ENCODE measurements around the gene CCDC186. TPM values are rescaled to one million over a fixed set of nuclear protein-coding genes. Genes with fewer than 3 reads are reported as not detected.

CCDC186 gene
- total RNA-seq, 1 experiment from 2014 or later: 12.8 TPM

DNA sequence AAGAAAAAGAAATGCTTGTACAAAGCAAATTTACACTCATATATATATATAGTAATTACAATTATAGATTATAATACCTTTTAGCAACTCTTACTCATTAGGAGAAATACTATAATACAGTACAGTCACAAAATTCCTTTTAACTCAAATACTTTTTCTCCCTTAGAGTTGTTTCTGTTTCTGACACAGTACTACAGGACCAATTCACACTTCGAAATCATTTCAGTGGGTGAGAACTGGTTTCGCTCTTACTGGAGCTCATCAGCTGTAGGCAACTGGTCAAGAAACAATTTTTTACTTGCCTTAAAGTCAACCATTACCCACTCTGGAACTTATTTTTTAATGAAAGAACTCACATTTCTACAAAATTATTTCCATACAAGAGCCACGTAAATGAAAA lies 6.0 kb downstream of the CCDC186 start:
- H3K9me3 Mint-ChIP-seq (ENCODE audit: low read depth, unreplicated experiment): no peaks in the 10 kb centered on the region
- CTCF ChIA-PET: no interaction called here
- intact Hi-C loops (cut with micrococcal nuclease; ENCODE audit: unreplicated experiment): no loop called here
- peaks cover 40% of the 10 kb centered on the region for H3K4me1 Mint-ChIP-seq (ENCODE audit: low read depth, unreplicated experiment)
- H3K4me3 Mint-ChIP-seq (ENCODE audit: low read depth, unreplicated experiment): no peak overlapping the region
- TF ChIP-seq CTCF (IDR thresholded peaks at IDR 0.05; ENCODE audit: unreplicated experiment): no peak
- peaks cover 27% of the 10 kb centered on the region for H3K36me3 Mint-ChIP-seq (ENCODE audit: insufficient read depth, unreplicated experiment)
- no peak overlapping the region for H3K27ac Mint-ChIP-seq (ENCODE audit: unreplicated experiment)
- BruUV-seq (replicated peaks): no TSS peak
- DNase-seq: no peak
- H3K27me3 Mint-ChIP-seq (ENCODE audit: unreplicated experiment): no peaks in the 10 kb centered on the region

DNA sequence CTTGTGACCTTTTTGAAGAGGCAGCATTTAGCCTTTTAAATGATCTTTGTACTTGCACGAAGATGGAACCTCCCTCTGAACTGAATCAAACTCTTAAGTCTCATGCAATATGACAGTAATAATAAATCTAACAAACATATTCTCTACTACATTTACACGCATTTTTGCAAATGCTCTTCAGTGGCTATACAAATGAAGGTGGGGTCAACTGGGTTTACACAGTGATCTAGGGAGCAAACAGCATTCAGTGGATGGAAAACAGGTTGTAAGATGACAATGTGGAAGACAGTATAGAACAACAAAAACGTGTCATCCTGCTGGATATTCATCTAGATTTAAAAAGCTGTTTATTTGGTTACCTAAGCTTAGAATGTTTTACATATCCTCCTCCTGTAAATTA lies 7.5 kb downstream of the CCDC186 start:
- Mint-ChIP-seq H3K4me3 (ENCODE audit: low read depth, unreplicated experiment) (peak overlapping the region; percentile 47), H3K27ac (ENCODE audit: unreplicated experiment) (peak overlapping the region; percentile 77), H3K4me1 (ENCODE audit: low read depth, unreplicated experiment) (peaks cover 43% of the 10 kb centered on the region), H3K36me3 (ENCODE audit: insufficient read depth, unreplicated experiment) (peaks cover 23% of the 10 kb centered on the region), H3K9me3 (ENCODE audit: low read depth, unreplicated experiment) (no peaks in the 10 kb centered on the region), H3K27me3 (ENCODE audit: unreplicated experiment) (no peaks in the 10 kb centered on the region)
- CTCF ChIA-PET: interaction anchor here (0.7 kb wide), 1 partner anchor 453 kb away, joined by 7 read pairs; no protein-coding TSS in a partner anchor
- no peak for DNase-seq
- TF ChIP-seq CTCF (IDR thresholded peaks at IDR 0.05; ENCODE audit: unreplicated experiment): no peak
- intact Hi-C loops (cut with micrococcal nuclease; ENCODE audit: unreplicated experiment): no loop called here
- no TSS peak for BruUV-seq (replicated peaks)

DNA sequence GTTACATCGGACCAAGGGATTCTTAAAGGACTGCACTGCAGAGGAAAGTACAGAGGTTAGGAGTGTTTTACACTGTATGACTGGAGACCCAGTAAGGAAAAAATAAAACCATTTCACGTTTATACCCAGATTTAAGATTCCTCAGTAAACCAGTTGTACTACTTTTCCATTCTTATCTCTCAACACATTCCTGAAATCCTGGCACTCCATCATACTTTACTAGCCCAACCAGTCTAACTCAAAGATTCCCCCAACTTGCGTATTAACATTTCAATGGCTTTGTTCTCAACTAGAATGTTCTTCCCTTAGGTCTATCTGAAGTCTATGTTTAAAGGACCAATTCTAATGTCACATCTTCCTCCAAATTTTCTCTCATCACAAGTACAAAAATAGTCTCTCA lies 8.0 kb downstream of the CCDC186 start:
- intact Hi-C loops (cut with micrococcal nuclease; ENCODE audit: unreplicated experiment): no loop called here
- no peak for TF ChIP-seq CTCF (IDR thresholded peaks at IDR 0.05; ENCODE audit: unreplicated experiment)
- BruUV-seq (replicated peaks): no TSS peak
- Mint-ChIP-seq H3K9me3 (ENCODE audit: low read depth, unreplicated experiment) (no peaks in the 10 kb centered on the region), H3K27ac (ENCODE audit: unreplicated experiment) (peak overlapping the region; percentile 77), H3K4me3 (ENCODE audit: low read depth, unreplicated experiment) (peak overlapping the region; percentile 47), H3K36me3 (ENCODE audit: insufficient read depth, unreplicated experiment) (peaks cover 23% of the 10 kb centered on the region), H3K27me3 (ENCODE audit: unreplicated experiment) (no peaks in the 10 kb centered on the region), H3K4me1 (ENCODE audit: low read depth, unreplicated experiment) (peaks cover 43% of the 10 kb centered on the region)
- no peak for DNase-seq
- CTCF ChIA-PET: no interaction called here

- H3K4me3 Mint-ChIP-seq (ENCODE audit: low read depth, unreplicated experiment): no peak overlapping the region
- CTCF ChIA-PET: interaction anchor here (1.5 kb wide), 1 partner anchor 11 kb away, joined by 4 read pairs; the partner anchor contains the start of gene CCDC186
Measured at GRCh38 chr10:114163062-114163461, 10.9 kb downstream of the CCDC186 start.

More at GRCh38 chr10:114163062-114163461, 10.9 kb downstream of the CCDC186 start:
- BruUV-seq (replicated peaks): no TSS peak
- Mint-ChIP-seq H3K4me1 (ENCODE audit: low read depth, unreplicated experiment) (peaks cover 43% of the 10 kb centered on the region), H3K27ac (ENCODE audit: unreplicated experiment) (no peak overlapping the region), H3K9me3 (ENCODE audit: low read depth, unreplicated experiment) (no peaks in the 10 kb centered on the region), H3K27me3 (ENCODE audit: unreplicated experiment) (no peaks in the 10 kb centered on the region), H3K36me3 (ENCODE audit: insufficient read depth, unreplicated experiment) (peaks cover 23% of the 10 kb centered on the region)
- DNase-seq: no peak
- intact Hi-C loops (cut with micrococcal nuclease; ENCODE audit: unreplicated experiment): no loop called here
- TF ChIP-seq CTCF (IDR thresholded peaks at IDR 0.05; ENCODE audit: unreplicated experiment): no peak

Data from Calu3 (cell line).